RWPE1 (cell line): ENCODE data around the gene TRPC4.

Experiments used
- CTCF ChIA-PET: fragments of 350-600 bp; sonication (Branson Sonifier 250); formaldehyde crosslinking; extraction: SDS; loops from one replicate; lab custom pipeline; 2021; lab: Yijun Ruan, JAX
- POLR2A ChIA-PET: fragments of 400-600 bp; formaldehyde crosslinking; extraction: SDS; loops from one replicate; lab custom pipeline; 2020; ENCODE audit warnings: antibody characterized with exemption; ENCODE audit not compliant: low non-redundant PET; lab: Yijun Ruan, JAX
- DNase-seq: peaks from one replicate; pipeline ENCODE4 v3.0.0; 2012; ENCODE audit warnings: low spot score
- H3K27ac ChIP-seq: fragments of 450-650 bp; 2 replicates; pipeline ENCODE4 v1.5.1; 2017
- TF ChIP-seq, protein P1 (sequence below): fragments of 450-650 bp; conservative IDR thresholded peaks from 2 replicates; pipeline ENCODE4 v1.5.1; 2017; ENCODE audit warnings: low read depth, mild to moderate bottlenecking

Gene TRPC4

DNA sequence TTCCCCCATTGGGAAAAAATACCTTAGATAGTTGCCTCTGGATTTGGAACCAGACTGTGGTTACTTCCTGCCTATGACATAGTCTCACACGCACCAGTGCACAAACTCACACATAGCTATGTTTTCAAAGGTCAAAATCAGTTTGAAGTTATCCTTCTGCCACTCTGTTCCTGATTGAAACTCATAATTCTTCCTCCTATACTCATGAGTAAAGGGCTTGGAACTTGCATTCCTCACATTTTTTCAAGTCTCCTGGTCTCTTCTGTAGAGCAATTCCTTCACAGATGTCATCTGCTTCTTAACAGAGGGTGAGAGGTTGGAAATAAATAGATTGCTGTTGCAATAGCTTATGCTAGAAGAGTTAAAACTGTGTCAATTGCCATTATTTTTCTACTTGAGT is 252.4 kb downstream of the TRPC4 start:
- ChIA-PET CTCF (interaction anchor here (1.1 kb wide), 1 partner anchor 15 kb away, joined by 3 read pairs; no protein-coding TSS in a partner anchor), POLR2A (no interaction called here)
- TF ChIP-seq, protein P1, sequence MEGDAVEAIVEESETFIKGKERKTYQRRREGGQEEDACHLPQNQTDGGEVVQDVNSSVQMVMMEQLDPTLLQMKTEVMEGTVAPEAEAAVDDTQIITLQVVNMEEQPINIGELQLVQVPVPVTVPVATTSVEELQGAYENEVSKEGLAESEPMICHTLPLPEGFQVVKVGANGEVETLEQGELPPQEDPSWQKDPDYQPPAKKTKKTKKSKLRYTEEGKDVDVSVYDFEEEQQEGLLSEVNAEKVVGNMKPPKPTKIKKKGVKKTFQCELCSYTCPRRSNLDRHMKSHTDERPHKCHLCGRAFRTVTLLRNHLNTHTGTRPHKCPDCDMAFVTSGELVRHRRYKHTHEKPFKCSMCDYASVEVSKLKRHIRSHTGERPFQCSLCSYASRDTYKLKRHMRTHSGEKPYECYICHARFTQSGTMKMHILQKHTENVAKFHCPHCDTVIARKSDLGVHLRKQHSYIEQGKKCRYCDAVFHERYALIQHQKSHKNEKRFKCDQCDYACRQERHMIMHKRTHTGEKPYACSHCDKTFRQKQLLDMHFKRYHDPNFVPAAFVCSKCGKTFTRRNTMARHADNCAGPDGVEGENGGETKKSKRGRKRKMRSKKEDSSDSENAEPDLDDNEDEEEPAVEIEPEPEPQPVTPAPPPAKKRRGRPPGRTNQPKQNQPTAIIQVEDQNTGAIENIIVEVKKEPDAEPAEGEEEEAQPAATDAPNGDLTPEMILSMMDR, result no peak
- no peak for DNase-seq
- H3K27ac ChIP-seq, result no peak overlapping the region

DNA sequence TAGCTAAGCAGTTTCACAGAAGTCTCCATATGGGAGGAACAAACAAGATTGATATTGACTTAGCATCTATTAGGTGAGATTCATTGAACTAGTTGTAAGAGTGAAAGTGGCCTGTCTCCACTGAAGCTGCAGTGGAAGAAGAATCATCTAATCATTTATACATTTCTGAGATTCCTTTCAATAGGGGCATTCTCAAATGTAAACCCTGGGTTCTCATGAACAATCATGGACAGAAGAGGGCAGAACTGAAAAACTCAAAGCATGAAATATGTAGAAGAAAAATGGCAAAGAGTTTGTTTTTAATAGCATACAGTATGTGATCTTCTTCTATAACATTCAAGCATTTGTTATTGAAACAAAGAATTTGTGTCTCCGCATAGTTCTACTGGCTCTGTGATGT is 253.4 kb downstream of the TRPC4 start:
- TF ChIP-seq, protein P1, result no peak

DNA sequence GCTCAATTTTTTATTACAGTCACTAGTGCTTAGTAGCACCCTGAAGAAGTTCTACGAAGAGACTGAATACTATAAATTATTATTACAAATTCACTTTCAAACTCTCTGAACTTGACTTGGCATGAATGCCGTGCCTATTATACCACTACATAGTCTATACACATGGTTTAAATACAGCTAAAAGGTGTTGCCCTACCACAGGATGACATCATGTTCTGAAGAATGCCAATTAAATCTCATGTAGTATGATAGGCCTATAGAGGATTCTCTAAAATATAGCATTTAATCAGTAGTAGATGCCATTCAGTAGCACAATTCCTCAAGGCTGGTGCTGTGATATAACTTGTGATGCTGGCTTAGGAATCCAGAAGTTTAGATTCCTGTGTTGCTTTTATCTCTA is 254.3 kb downstream of the TRPC4 start:
- ChIA-PET CTCF (no interaction called here), POLR2A (no interaction called here)
- TF ChIP-seq, protein P1, result no peak
- H3K27ac ChIP-seq, result no peak overlapping the region
- DNase-seq, result no peak

More for the DNA sequence above, 253.4 kb downstream of the TRPC4 start:
- ChIA-PET POLR2A (no interaction called here), CTCF (interaction anchor here (0.6 kb wide), 1 partner anchor 70 kb away, joined by 3 read pairs; no protein-coding TSS in a partner anchor)
- H3K27ac ChIP-seq, result no peak overlapping the region
- DNase-seq, result no peak

DNA sequence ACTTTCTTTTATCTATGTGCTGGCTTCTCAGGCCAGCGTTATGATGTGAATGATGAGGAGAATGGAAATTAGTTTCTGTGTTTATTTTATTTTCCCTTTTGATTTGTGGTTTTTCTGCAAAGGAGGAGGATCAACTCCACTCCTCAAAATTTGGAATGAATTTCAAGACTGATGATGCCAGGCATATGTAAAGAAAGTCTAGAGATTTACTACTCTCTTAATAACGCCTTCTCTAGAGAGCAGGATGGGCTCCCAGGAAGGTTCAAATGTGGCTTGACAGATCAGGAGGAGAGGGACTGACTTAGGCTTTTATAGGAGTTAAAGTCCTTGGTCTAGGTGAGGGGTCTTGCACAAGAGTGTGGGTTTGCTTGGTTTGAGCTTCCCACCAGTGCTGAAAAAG is 255.9 kb downstream of the TRPC4 start:
- CTCF ChIA-PET, result no interaction called here

DNA sequence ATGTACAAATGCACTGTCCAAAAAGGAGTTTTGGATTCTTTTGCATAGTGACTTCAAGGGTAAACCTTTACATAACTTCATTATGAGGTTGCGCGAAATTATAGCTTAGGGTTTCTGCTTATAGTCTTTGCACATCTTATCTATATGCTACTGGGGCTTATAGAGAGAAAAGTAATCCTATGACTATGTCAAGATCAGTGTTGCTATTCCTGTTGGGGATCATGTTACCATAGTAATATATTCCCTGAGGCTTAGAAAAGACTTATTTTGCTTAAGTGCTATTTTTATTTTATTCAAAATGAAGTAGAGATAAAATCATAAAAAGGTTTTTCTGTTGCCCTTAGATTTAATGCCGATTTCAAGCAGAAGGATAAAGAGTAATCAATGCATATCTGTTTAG is 256.3 kb downstream of the TRPC4 start:
- POLR2A ChIA-PET, result no interaction called here
- H3K27ac ChIP-seq, result no peak overlapping the region
- no peak for DNase-seq
- TF ChIP-seq, protein P1, result no peak
- CTCF ChIA-PET, result no interaction called here

More for the DNA sequence above, 255.9 kb downstream of the TRPC4 start:
- POLR2A ChIA-PET, result no interaction called here
- no peak for DNase-seq
- H3K27ac ChIP-seq, result no peak overlapping the region
- TF ChIP-seq, protein P1, result no peak

DNA sequence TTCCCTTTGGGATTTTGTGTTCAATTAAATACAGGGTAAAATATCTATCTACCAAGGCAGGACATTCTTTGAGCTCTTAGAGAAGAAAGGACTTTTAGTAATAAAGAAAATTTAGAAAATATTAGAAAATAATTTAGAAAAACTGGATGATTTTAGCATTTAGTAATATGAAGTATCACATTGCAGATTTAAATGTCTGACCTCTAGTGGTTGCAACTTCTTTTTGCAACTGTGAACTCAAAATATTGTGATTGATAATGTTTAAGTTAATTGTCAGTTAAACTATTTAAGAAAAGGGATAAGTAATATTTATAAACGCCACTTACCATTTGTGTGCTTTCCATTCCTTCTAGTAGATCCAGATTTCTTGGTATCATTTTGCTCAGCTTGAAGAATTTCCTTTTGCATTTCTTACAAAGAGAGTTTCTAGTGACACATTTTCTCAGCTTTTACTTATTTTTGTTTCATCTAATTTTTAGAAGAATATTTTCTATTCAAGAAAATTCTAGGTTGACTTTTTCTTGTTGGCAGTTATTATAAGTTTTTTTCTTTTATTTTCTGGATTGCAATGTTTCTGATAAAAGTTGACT is 260.7 kb downstream of the TRPC4 start:
- CTCF ChIA-PET, result interaction anchor here (0.7 kb wide), 1 partner anchor 1961 kb away, joined by 4 read pairs; no protein-coding TSS in a partner anchor
- no peak overlapping the region for H3K27ac ChIP-seq
- DNase-seq, result no peak
- TF ChIP-seq, protein P1, result peak; percentile 60
- POLR2A ChIA-PET, result no interaction called here
